Central memory CD8-positive, alpha-beta T cell (primary cell): ENCODE data around the gene WNT2.

Experiments
- ATAC-seq: fragments of 150-1000 bp; cut with Tn5 transposase; replicated peaks from 2 replicates; pipeline ENCODE4 v1.10.0; 2022; ENCODE audit warnings: mild to moderate bottlenecking, moderate FRiP score, moderate number of reproducible peaks; ENCODE audit not compliant: poor library complexity, severe bottlenecking; ENCODE audit errors: extremely low read depth
- DNase-seq, 2 donors: peaks; one replicate each; pipeline ENCODE4 v3.0.0; 2021; ENCODE audit warnings: low spot score in 2 of 2
- H3K27ac Mint-ChIP-seq: one replicate; pipeline ENCODE4 v1.8.0; 2022; ENCODE audit warnings: low read depth, mild to moderate bottlenecking, moderate library complexity, mixed read lengths
- H3K27me3 Mint-ChIP-seq: one replicate; pipeline ENCODE4 v1.8.0; 2022; ENCODE audit warnings: mixed read lengths
- H3K36me3 Mint-ChIP-seq: one replicate; pipeline ENCODE4 v1.8.0; 2022; ENCODE audit warnings: mild to moderate bottlenecking, moderate library complexity, mixed read lengths; ENCODE audit not compliant: insufficient read depth
- H3K4me1 Mint-ChIP-seq: one replicate; pipeline ENCODE4 v1.8.0; 2022; ENCODE audit warnings: mixed read lengths
- H3K4me3 Mint-ChIP-seq: one replicate; pipeline ENCODE4 v1.8.0; 2022; ENCODE audit warnings: mild to moderate bottlenecking, moderate library complexity, mixed read lengths
- H3K9me3 Mint-ChIP-seq: one replicate; pipeline ENCODE4 v1.8.0; 2022; ENCODE audit warnings: mixed read lengths

The WNT2 gene

DNA sequence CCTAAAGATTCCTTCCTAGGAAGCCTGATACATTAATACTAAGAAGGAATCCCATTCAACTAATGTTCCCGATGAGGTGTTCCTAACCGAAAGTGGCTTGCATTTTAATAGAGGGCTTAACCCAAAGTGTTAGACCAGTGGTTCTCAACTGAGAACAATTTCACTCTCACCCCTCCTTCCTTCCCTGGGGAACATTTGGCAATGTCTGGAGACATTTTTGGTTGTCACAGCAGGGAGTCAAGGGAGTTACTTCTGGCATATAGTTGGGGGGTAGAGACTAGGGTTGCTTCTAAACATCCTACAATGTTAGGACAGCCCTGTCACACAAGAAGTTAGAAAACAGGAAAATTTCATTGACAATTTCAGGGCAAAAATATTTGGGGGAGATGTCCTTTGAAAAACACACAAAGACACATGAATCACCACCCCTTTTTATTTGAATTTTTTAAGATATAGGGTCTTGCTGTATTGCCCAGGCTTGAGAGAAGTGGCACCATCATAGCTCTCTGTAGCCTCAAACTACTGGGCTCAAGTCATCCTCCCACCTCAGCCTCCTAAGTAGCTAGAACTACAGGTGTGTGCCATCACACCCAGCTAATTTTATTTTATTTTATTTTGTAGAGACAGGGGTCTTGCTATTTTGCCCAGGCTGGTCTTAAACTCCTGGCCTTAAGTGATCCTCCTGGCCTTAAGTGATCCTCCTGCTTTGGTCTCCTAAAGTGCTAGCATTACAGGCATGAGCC is 50.7 kb downstream of the WNT2 start:
- H3K36me3 Mint-ChIP-seq = no peaks in the 10 kb centered on the region
- no peak overlapping the region for H3K4me3 Mint-ChIP-seq
- H3K9me3 Mint-ChIP-seq = no peaks in the 10 kb centered on the region
- peaks cover 18% of the 10 kb centered on the region for H3K27me3 Mint-ChIP-seq
- no peak overlapping the region for H3K27ac Mint-ChIP-seq
- DNase-seq (no peak), ATAC-seq (no peak)
- no peaks in the 10 kb centered on the region for H3K4me1 Mint-ChIP-seq

DNA sequence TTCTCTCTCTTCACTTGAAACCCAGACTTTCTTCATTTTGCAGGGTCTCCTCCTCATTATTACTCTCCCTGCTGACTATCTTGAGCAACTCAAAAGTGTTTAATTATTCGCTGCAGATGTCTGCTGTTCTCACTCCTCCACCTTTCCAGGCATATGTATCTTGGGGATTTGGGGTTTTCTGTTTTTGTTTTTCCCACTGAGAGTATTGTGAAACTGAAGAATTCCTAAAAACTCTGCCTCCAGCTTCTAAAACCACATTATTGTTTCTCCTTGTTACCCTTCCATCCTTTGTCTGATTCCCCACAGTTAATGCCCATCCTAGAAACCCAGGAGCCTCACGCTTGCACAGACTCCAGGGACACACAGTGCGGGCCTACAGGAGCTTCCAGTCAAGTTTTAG is 51.3 kb downstream of the WNT2 start:
- H3K36me3 Mint-ChIP-seq = no peaks in the 10 kb centered on the region
- no peaks in the 10 kb centered on the region for H3K9me3 Mint-ChIP-seq
- no peak overlapping the region for H3K4me3 Mint-ChIP-seq
- H3K27ac Mint-ChIP-seq = no peak overlapping the region
- H3K27me3 Mint-ChIP-seq = peaks cover 14% of the 10 kb centered on the region
- no peak for ATAC-seq
- no peaks in the 10 kb centered on the region for H3K4me1 Mint-ChIP-seq
- no peak for DNase-seq

- Mint-ChIP-seq H3K9me3 (no peaks in the 10 kb centered on the region), H3K27me3 (peaks cover 14% of the 10 kb centered on the region), H3K4me1 (no peaks in the 10 kb centered on the region), H3K4me3 (no peak overlapping the region), H3K27ac (no peak overlapping the region), H3K36me3 (no peaks in the 10 kb centered on the region)
- no peak for DNase-seq
- no peak for ATAC-seq
These were observed 52.5 kb downstream of the WNT2 start for GRCh38 chr7:117270371-117270770.

DNA sequence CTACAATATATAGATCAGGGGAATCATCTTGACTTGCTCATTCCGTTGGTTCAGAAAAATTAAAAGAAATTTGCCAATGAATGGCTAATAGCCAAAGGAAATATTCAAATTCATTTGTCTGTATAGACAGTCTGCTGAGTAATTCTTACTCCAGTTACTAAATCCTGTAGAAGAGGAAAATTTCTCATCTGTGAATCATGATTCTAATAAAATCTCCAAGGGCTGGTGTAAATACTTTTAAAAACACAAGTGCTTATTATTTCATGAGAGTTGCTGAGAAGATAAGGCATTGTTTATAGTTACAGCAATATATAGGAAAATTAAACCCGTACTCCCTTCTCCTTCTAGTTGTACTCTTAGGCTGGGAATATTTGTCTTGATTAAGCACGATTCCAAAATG is 53.0 kb downstream of the WNT2 start:
- Mint-ChIP-seq H3K27ac (no peak overlapping the region), H3K27me3 (peaks cover 14% of the 10 kb centered on the region), H3K4me1 (no peaks in the 10 kb centered on the region), H3K36me3 (no peaks in the 10 kb centered on the region), H3K9me3 (no peaks in the 10 kb centered on the region), H3K4me3 (no peak overlapping the region)
- ATAC-seq (no peak), DNase-seq (no peak)

- no peaks in the 10 kb centered on the region for H3K4me1 Mint-ChIP-seq
- no peaks in the 10 kb centered on the region for H3K9me3 Mint-ChIP-seq
- no peak overlapping the region for H3K4me3 Mint-ChIP-seq
- peaks cover 14% of the 10 kb centered on the region for H3K27me3 Mint-ChIP-seq
- H3K27ac Mint-ChIP-seq = no peak overlapping the region
- no peak for ATAC-seq
- H3K36me3 Mint-ChIP-seq = no peaks in the 10 kb centered on the region
- DNase-seq = no peak
These were observed 53.4 kb downstream of the WNT2 start for GRCh38 chr7:117269417-117269816.

DNA sequence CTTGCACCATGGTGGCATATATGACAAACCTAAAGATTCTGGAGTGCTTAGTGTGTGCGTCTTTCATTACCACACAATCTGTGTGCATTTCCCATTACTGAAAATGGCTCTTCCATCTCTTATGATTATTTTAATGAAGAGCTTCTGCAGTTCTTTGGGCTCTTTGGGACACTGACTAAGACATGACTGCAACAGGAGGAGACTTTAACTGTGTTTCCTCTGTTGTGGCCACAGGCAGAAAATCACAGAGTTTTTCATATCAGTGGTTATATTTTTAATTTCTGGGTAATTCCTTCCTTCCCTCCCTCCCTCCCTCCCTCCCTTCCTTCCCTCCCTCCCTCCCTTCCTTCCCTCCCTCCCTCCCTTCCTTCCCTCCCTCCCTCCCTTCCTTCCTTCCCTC is 58.1 kb downstream of the WNT2 start:
- Mint-ChIP-seq H3K9me3 (no peaks in the 10 kb centered on the region), H3K27me3 (peaks cover 7% of the 10 kb centered on the region), H3K36me3 (no peaks in the 10 kb centered on the region), H3K4me1 (no peaks in the 10 kb centered on the region), H3K27ac (no peak overlapping the region), H3K4me3 (no peak overlapping the region)
- ATAC-seq (no peak), DNase-seq (no peak)

GRCh38 chr7:117262546-117262945 is 60.3 kb downstream of the WNT2 start:
- H3K4me1 Mint-ChIP-seq = no peaks in the 10 kb centered on the region
- ATAC-seq (no peak), DNase-seq (no peak)
- no peaks in the 10 kb centered on the region for H3K36me3 Mint-ChIP-seq
- peaks cover 14% of the 10 kb centered on the region for H3K27me3 Mint-ChIP-seq
- no peak overlapping the region for H3K4me3 Mint-ChIP-seq
- H3K27ac Mint-ChIP-seq = no peak overlapping the region
- no peaks in the 10 kb centered on the region for H3K9me3 Mint-ChIP-seq

DNA sequence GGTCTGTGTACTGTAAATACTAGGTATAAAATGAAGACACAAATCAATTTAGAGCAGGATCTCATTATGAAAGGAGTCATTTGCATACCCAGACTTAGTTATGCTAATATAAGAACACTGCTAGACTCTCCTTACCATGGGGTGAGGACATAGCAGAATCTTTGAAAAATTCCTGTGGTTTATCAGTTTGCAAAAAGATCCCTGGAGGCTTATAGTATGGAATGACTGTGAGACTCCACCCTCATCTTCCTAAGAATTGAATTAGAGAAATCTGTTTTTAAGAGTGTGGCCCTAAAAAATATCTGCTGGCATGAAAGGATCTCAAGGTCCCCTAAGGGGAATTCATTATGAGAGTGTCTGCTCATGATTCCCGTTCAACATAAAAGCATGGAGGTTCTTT is 63.2 kb downstream of the WNT2 start:
- H3K27ac Mint-ChIP-seq = no peak overlapping the region
- no peak overlapping the region for H3K4me3 Mint-ChIP-seq
- peaks cover 36% of the 10 kb centered on the region for H3K27me3 Mint-ChIP-seq
- DNase-seq = no peak
- H3K36me3 Mint-ChIP-seq = no peaks in the 10 kb centered on the region
- H3K4me1 Mint-ChIP-seq = no peaks in the 10 kb centered on the region
- H3K9me3 Mint-ChIP-seq = no peaks in the 10 kb centered on the region
- no peak for ATAC-seq

DNA sequence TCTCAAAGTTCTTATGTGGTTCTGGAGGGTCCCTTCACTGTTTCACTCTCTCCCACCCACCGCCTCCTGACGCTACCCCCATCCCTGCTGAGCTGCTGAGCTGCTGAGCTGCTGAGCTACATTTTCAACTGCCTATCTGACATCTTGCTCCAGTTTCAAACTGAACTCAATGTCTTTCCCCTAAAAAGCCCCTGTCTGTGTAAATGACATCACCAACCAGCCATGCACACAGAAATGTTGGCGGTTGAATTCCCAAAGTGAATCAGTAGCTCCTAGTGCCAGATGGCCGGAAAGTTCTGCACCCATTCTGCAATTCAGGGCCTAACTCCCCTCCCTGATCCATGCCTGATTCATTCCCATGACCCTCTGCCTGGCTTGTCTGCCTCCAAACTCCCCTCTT is 71.2 kb downstream of the WNT2 start:
- Mint-ChIP-seq H3K27ac (no peak overlapping the region), H3K27me3 (peaks cover 44% of the 10 kb centered on the region), H3K36me3 (no peaks in the 10 kb centered on the region), H3K9me3 (no peaks in the 10 kb centered on the region), H3K4me3 (no peak overlapping the region), H3K4me1 (no peaks in the 10 kb centered on the region)
- ATAC-seq (no peak), DNase-seq (no peak)

DNA sequence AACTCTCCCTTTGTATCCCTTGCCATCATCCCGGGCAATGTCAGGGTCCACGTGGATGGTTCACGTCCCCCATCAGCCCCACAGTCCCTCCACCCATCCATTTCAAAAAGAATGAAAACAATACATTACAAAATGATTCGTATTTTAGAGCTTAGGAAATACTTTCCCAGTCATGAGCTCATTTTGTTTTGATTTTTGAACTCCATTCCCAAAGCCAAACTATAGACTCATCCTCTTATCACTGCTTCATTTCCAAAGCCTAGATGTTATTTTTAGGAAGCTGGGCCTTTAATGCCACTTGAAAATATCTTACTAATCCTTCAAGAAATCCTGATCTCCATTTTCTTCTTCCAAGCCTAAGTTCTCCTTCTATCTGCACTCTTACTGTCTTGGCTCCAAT is 72.1 kb downstream of the WNT2 start:
- Mint-ChIP-seq H3K4me1 (no peaks in the 10 kb centered on the region), H3K27me3 (peaks cover 36% of the 10 kb centered on the region), H3K36me3 (no peaks in the 10 kb centered on the region), H3K9me3 (no peaks in the 10 kb centered on the region), H3K27ac (no peak overlapping the region), H3K4me3 (no peak overlapping the region)
- ATAC-seq (no peak), DNase-seq (no peak)

DNA sequence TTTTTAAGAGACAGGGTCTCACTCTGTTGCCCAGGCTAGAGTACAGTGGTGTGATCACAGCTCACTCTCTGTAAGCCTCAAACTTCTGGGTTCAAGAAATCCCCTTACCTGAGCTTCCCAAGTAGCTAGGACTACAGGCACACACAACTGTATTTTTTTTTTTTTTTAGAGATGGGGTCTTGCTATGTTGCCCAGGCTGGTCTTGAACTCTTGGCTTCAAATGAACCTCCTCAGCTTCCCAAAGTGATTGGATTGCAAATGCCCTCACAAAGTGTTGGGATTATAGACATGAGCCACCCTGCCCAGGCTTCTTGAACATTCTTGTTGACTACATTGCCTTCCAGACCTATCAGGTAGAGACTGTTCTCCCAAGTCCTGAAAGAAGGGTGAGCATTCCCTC is 72.6 kb downstream of the WNT2 start:
- ATAC-seq = no peak

DNA sequence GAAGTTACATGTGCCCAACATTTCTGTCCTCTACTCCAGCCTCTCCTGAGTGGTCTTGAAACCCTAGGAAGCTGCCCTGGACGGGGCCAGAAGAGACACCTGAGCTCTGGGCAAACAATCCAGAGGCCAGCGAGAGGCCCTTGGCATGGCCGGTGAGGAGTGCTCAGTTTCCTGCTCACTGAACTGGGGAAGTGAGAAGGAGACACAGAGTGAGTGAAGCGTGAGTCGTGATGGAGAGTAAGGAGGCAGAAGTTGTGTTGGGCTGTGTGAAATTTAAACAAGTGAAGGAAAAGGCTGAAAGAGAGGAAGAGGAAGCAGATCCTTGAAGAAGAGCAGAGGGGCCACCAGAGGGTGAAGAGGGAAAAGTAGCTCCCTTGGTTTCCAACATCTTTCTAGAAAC is 73.2 kb downstream of the WNT2 start:
- Mint-ChIP-seq H3K9me3 (no peaks in the 10 kb centered on the region), H3K4me1 (no peaks in the 10 kb centered on the region), H3K4me3 (no peak overlapping the region), H3K27ac (no peak overlapping the region), H3K27me3 (peaks cover 31% of the 10 kb centered on the region), H3K36me3 (no peaks in the 10 kb centered on the region)
- DNase-seq = no peak
- ATAC-seq = no peak

More for the DNA sequence above, 72.6 kb downstream of the WNT2 start:
- no peak overlapping the region for H3K27ac Mint-ChIP-seq
- H3K4me1 Mint-ChIP-seq = no peaks in the 10 kb centered on the region
- no peaks in the 10 kb centered on the region for H3K36me3 Mint-ChIP-seq
- DNase-seq = no peak
- peaks cover 31% of the 10 kb centered on the region for H3K27me3 Mint-ChIP-seq
- no peaks in the 10 kb centered on the region for H3K9me3 Mint-ChIP-seq
- H3K4me3 Mint-ChIP-seq = no peak overlapping the region

DNA sequence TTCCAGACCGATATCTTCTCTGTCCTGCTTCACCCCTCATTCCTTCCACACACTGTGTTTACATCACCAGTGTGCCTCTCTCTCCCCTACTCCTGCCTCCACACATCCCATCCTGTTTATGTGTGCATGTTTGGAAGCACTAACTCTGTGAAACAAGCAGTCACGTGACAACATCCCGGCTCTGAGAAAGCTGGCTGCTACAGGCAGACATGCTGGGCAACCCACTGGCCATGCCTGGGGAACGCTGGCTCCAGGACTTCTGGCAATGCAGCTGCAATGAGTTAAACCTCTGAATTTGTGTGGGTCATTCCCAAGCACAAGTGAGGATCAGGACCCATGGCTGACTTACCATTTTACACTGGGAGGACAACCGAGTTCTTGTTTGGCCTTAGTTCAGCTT is 74.0 kb downstream of the WNT2 start:
- no peaks in the 10 kb centered on the region for H3K9me3 Mint-ChIP-seq
- no peak for ATAC-seq
- H3K27me3 Mint-ChIP-seq = peaks cover 28% of the 10 kb centered on the region
- H3K27ac Mint-ChIP-seq = no peak overlapping the region
- H3K36me3 Mint-ChIP-seq = no peaks in the 10 kb centered on the region
- H3K4me3 Mint-ChIP-seq = no peak overlapping the region
- no peak for DNase-seq
- H3K4me1 Mint-ChIP-seq = no peaks in the 10 kb centered on the region
